Measurements from ENCODE around the gene LRP5. TPM values are rescaled to one million over a fixed set of nuclear protein-coding genes. Genes with fewer than 3 reads are reported as not detected.
"Not testable (repeated sequence)": the region's sequence is repeated elsewhere in the genome, so short reads cannot be mapped to it uniquely, and the experiment has no call there.

Gene LRP5
- total and polyA plus RNA-seq, 2 experiments from 2014 or later = 43.9 to 54.3 TPM

GRCh38 chr11:68473693-68474092 is 161.3 kb downstream of the LRP5 start:
- H3K4me1 ChIP-seq (ENCODE audit: insufficient read depth) = peaks cover 13% of the 10 kb centered on the region
- 89% methylated on average over 1 of the region's 1 CpG for WGBS (ENCODE audit: low lambda C conversion rate, missing lambda C conversion rate)
- no peaks in the 10 kb centered on the region for H3K36me3 ChIP-seq (replicated peaks; ENCODE audit: insufficient read depth, low read depth)
- H3K9me2 ChIP-seq (replicated peaks; ENCODE audit: insufficient read depth) = no peaks in the 10 kb centered on the region
- peaks cover 83% of the 10 kb centered on the region for H4K20me1 ChIP-seq (ENCODE audit: insufficient read depth, poor library complexity, severe bottlenecking)
- H3K4me3 ChIP-seq = no peak overlapping the region
- DNase-seq (ENCODE audit: low spot score) = no peak
- no peak for TF ChIP-seq EZH2 (IDR thresholded peaks at IDR 0.05; ENCODE audit: borderline replicate concordance)
- no peak for TF ChIP-seq CTCF (IDR thresholded peaks at IDR 0.05; ENCODE audit: poor library complexity)
- TF ChIP-seq EZH2phosphoT487 (IDR thresholded peaks at IDR 0.05; ENCODE audit: low read depth, severe bottlenecking, unreplicated experiment) = no peak
- no peaks in the 10 kb centered on the region for H3K27me3 ChIP-seq
- H3K79me2 ChIP-seq = peaks cover 92% of the 10 kb centered on the region
- H2AFZ ChIP-seq = no peak overlapping the region
- no peak overlapping the region for H3K4me2 ChIP-seq
- H3K27ac ChIP-seq = no peak overlapping the region
- H3K9me3 ChIP-seq (ENCODE audit: low read depth) = no peaks in the 10 kb centered on the region

GRCh38 chr11:68475626-68476025 is 163.2 kb downstream of the LRP5 start:
- Histone ChIP-seq H4K20me1 (ENCODE audit: insufficient read depth, poor library complexity, severe bottlenecking) (peaks cover 83% of the 10 kb centered on the region), H3K79me2 (peaks cover 92% of the 10 kb centered on the region)
- not testable (repeated sequence) for H3K36me3 ChIP-seq (replicated peaks; ENCODE audit: insufficient read depth, low read depth); H3K9me3 ChIP-seq (ENCODE audit: low read depth); H2AFZ ChIP-seq; H3K4me1 ChIP-seq (ENCODE audit: insufficient read depth); H3K27ac ChIP-seq; H3K27me3 ChIP-seq; H3K4me2 ChIP-seq; H3K4me3 ChIP-seq; H3K9me2 ChIP-seq (replicated peaks; ENCODE audit: insufficient read depth); DNase-seq (ENCODE audit: low spot score)
- 100% methylated on average over 2 of the region's 34 CpGs for WGBS (ENCODE audit: low lambda C conversion rate, missing lambda C conversion rate)

- H4K20me1 ChIP-seq (ENCODE audit: insufficient read depth, poor library complexity, severe bottlenecking) = peaks cover 83% of the 10 kb centered on the region
Measured at GRCh38 chr11:68479390-68479789, 167.0 kb downstream of the LRP5 start.

GRCh38 chr11:68480193-68480592 is 167.8 kb downstream of the LRP5 start:
- peaks cover 4% of the 10 kb centered on the region for H3K4me1 ChIP-seq (ENCODE audit: insufficient read depth)
- TF ChIP-seq EZH2 (IDR thresholded peaks at IDR 0.05; ENCODE audit: borderline replicate concordance) (no peak), CTCF (IDR thresholded peaks at IDR 0.05; ENCODE audit: poor library complexity) (no peak), EZH2phosphoT487 (IDR thresholded peaks at IDR 0.05; ENCODE audit: low read depth, severe bottlenecking, unreplicated experiment) (no peak)
- H3K36me3 ChIP-seq (replicated peaks; ENCODE audit: insufficient read depth, low read depth) = no peaks in the 10 kb centered on the region
- H3K9me3 ChIP-seq (ENCODE audit: low read depth) = no peaks in the 10 kb centered on the region
- H3K4me2 ChIP-seq = no peak overlapping the region
- H3K27me3 ChIP-seq = no peaks in the 10 kb centered on the region
- H3K9me2 ChIP-seq (replicated peaks; ENCODE audit: insufficient read depth) = no peaks in the 10 kb centered on the region
- DNase-seq (ENCODE audit: low spot score) = no peak
- peaks cover 94% of the 10 kb centered on the region for H3K79me2 ChIP-seq
- H4K20me1 ChIP-seq (ENCODE audit: insufficient read depth, poor library complexity, severe bottlenecking) = peaks cover 86% of the 10 kb centered on the region
- 93% methylated on average over 2 of the region's 2 CpGs for WGBS (ENCODE audit: low lambda C conversion rate, missing lambda C conversion rate)
- H3K27ac ChIP-seq = no peak overlapping the region
- no peak overlapping the region for H3K4me3 ChIP-seq
- H2AFZ ChIP-seq = no peak overlapping the region

More at GRCh38 chr11:68479390-68479789, 167.0 kb downstream of the LRP5 start:
- no peak overlapping the region for H3K4me3 ChIP-seq
- H3K79me2 ChIP-seq = peaks cover 92% of the 10 kb centered on the region
- TF ChIP-seq EZH2 (IDR thresholded peaks at IDR 0.05; ENCODE audit: borderline replicate concordance) = no peak
- no peak for TF ChIP-seq EZH2phosphoT487 (IDR thresholded peaks at IDR 0.05; ENCODE audit: low read depth, severe bottlenecking, unreplicated experiment)
- TF ChIP-seq CTCF (IDR thresholded peaks at IDR 0.05; ENCODE audit: poor library complexity) = no peak
- H3K27ac ChIP-seq = no peak overlapping the region
- no peak overlapping the region for H3K4me2 ChIP-seq
- 95% methylated on average over 3 of the region's 3 CpGs for WGBS (ENCODE audit: low lambda C conversion rate, missing lambda C conversion rate)
- no peak overlapping the region for H2AFZ ChIP-seq
- no peaks in the 10 kb centered on the region for H3K9me3 ChIP-seq (ENCODE audit: low read depth)
- H3K27me3 ChIP-seq = no peaks in the 10 kb centered on the region
- H3K9me2 ChIP-seq (replicated peaks; ENCODE audit: insufficient read depth) = no peaks in the 10 kb centered on the region
- H3K4me1 ChIP-seq (ENCODE audit: insufficient read depth) = peaks cover 4% of the 10 kb centered on the region
- no peak for DNase-seq (ENCODE audit: low spot score)
- no peaks in the 10 kb centered on the region for H3K36me3 ChIP-seq (replicated peaks; ENCODE audit: insufficient read depth, low read depth)
